ENCODE measurements around the gene AKNA.

The AKNA gene

GRCh38 chr9:114373960-114374730 lies 13.6 kb downstream of the AKNA start:
- Histone ChIP-seq H3K9me3 (replicated peaks; ENCODE audit: insufficient read depth, low read length) (no peaks in the 10 kb centered on the region), H3K4me2 (ENCODE audit: low read depth, low read length) (peak overlapping the region; percentile 87; the same call in 1 of the 2 replicates), H3K36me3 (replicated peaks; ENCODE audit: insufficient read depth, low read length) (peaks cover 8% of the 10 kb centered on the region), H4K20me1 (ENCODE audit: insufficient read depth, low read length) (no peaks in the 10 kb centered on the region), H3K4me1 (ENCODE audit: low read length) (peaks cover 60% of the 10 kb centered on the region), H3K4me3 (ENCODE audit: low read length) (no peak overlapping the region), H3K27ac (ENCODE audit: low read length) (peak overlapping the region; percentile 98), H3K27me3 (replicated peaks; ENCODE audit: insufficient read depth, low read length) (no peaks in the 10 kb centered on the region), H3F3A (ENCODE audit: insufficient read depth, low read length) (peaks cover 51% of the 10 kb centered on the region), H3K79me2 (ENCODE audit: low read length) (peaks cover 82% of the 10 kb centered on the region), H2AFZ (ENCODE audit: low read length) (no peak overlapping the region), H3K9me2 (replicated peaks; ENCODE audit: insufficient read depth, low read length) (no peaks in the 10 kb centered on the region), H3K9ac (ENCODE audit: low read length) (peak overlapping the region; percentile 68; the same call in 1 of the 2 replicates)
- no peak for TF ChIP-seq CTCF (IDR thresholded peaks at IDR 0.05; ENCODE audit: low read length)
- TF ChIP-seq EZH2 (optimal IDR thresholded peaks at IDR 0.05; ENCODE audit: low read depth, low read length), result no peak
- no peak for TF ChIP-seq EZH2phosphoT487 (IDR thresholded peaks at IDR 0.05; ENCODE audit: low read length)
- DNase-seq, result no peak

GRCh38 chr9:114372921-114373448 lies 14.8 kb downstream of the AKNA start:
- peak; percentile 92 for DNase-seq
- Histone ChIP-seq H3K9me2 (replicated peaks; ENCODE audit: insufficient read depth, low read length) (no peaks in the 10 kb centered on the region), H3K9ac (ENCODE audit: low read length) (peak overlapping the region; percentile 79), H2AFZ (ENCODE audit: low read length) (0 out of 2 replicates have a peak overlapping the region, but pooled peaks have one; percentile 4), H3K27ac (ENCODE audit: low read length) (peak overlapping the region; percentile 98), H3K79me2 (ENCODE audit: low read length) (peaks cover 80% of the 10 kb centered on the region), H3K4me3 (ENCODE audit: low read length) (peak overlapping the region; percentile 8; the same call in 1 of the 2 replicates), H3F3A (ENCODE audit: insufficient read depth, low read length) (peaks cover 60% of the 10 kb centered on the region), H3K27me3 (replicated peaks; ENCODE audit: insufficient read depth, low read length) (no peaks in the 10 kb centered on the region), H4K20me1 (ENCODE audit: insufficient read depth, low read length) (no peaks in the 10 kb centered on the region), H3K9me3 (replicated peaks; ENCODE audit: insufficient read depth, low read length) (no peaks in the 10 kb centered on the region), H3K4me2 (ENCODE audit: low read depth, low read length) (peak overlapping the region; percentile 87), H3K36me3 (replicated peaks; ENCODE audit: insufficient read depth, low read length) (0 out of 2 replicates have a peak, but pooled peaks cover 9% of the 10 kb centered on the region), H3K4me1 (ENCODE audit: low read length) (peaks cover 70% of the 10 kb centered on the region)
- TF ChIP-seq EZH2 (optimal IDR thresholded peaks at IDR 0.05; ENCODE audit: low read depth, low read length), result no peak
- no peak for TF ChIP-seq EZH2phosphoT487 (IDR thresholded peaks at IDR 0.05; ENCODE audit: low read length)
- no peak; the same call in 1 of the 2 replicates for TF ChIP-seq CTCF (IDR thresholded peaks at IDR 0.05; ENCODE audit: low read length)

- Histone ChIP-seq H2AFZ (ENCODE audit: low read length) (no peak overlapping the region), H3K79me2 (ENCODE audit: low read length) (peaks cover 78% of the 10 kb centered on the region), H3K4me2 (ENCODE audit: low read depth, low read length) (peak overlapping the region; percentile 87), H3K27ac (ENCODE audit: low read length) (peak overlapping the region; percentile 98), H4K20me1 (ENCODE audit: insufficient read depth, low read length) (no peaks in the 10 kb centered on the region), H3K27me3 (replicated peaks; ENCODE audit: insufficient read depth, low read length) (no peaks in the 10 kb centered on the region), H3K36me3 (replicated peaks; ENCODE audit: insufficient read depth, low read length) (0 out of 2 replicates have a peak, but pooled peaks cover 9% of the 10 kb centered on the region), H3K9ac (ENCODE audit: low read length) (peak overlapping the region; percentile 79), H3K4me3 (ENCODE audit: low read length) (peak overlapping the region; percentile 35), H3K9me2 (replicated peaks; ENCODE audit: insufficient read depth, low read length) (no peaks in the 10 kb centered on the region), H3F3A (ENCODE audit: insufficient read depth, low read length) (peaks cover 67% of the 10 kb centered on the region), H3K4me1 (ENCODE audit: low read length) (peaks cover 78% of the 10 kb centered on the region), H3K9me3 (replicated peaks; ENCODE audit: insufficient read depth, low read length) (no peaks in the 10 kb centered on the region)
- peak; percentile 73 for DNase-seq
- TF ChIP-seq CTCF (IDR thresholded peaks at IDR 0.05; ENCODE audit: low read length), result no peak
Measured at GRCh38 chr9:114371973-114372917, 15.5 kb downstream of the AKNA start.
